Kidney glomerular epithelial cell (primary cell): Measurements from ENCODE around the gene SH2D6.
A peak's percentile ranks its signal among the peaks of the same experiment; 100 is the strongest.
"Not testable (repeated sequence)": the region's sequence is repeated elsewhere in the genome, so short reads cannot be mapped to it uniquely, and the experiment has no call there.

ENCODE experiments used
- DNase-seq: peaks from one replicate; lab custom pipeline; 2025; lab: John Stamatoyannopoulos, UW

Gene SH2D6

GRCh38 chr2:85398426-85399182 lies 19.9 kb upstream of the SH2D6 start:
- DNase-seq, result no peak

DNA sequence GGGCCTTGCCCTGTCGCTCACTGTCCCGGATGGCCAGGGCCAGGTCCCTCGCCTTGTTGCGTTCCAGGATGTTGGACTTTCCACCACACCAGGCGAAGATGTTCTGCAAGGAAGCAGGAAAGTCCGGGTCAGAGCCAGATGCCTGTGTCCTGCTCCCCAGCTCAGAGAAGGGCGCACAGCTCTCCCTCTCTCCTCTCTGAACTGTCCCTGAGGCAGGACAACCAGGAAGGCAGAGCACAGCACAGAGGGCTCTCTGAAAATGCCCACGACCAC lies 19.4 kb upstream of the SH2D6 start:
- no peak for DNase-seq

DNA sequence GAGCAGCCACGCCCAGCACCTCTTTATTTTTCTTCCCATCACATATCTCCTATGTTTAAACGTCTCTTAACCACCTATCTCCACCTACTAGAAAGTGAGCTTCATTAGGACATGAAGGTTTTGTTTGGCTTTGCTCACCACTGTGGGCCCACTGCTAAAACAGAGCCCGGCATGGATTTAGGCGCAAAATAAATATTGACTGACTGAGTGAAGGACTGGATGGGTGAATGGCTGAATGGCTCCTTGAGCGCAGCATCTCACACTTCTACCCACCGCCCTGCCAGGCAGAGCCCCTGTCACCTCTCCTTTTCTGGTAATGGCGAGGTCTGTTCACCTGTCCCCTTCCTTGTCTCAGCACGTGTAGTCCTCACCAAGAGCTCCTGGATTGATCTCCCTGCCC lies 18.5 kb upstream of the SH2D6 start:
- no peak for DNase-seq

DNA sequence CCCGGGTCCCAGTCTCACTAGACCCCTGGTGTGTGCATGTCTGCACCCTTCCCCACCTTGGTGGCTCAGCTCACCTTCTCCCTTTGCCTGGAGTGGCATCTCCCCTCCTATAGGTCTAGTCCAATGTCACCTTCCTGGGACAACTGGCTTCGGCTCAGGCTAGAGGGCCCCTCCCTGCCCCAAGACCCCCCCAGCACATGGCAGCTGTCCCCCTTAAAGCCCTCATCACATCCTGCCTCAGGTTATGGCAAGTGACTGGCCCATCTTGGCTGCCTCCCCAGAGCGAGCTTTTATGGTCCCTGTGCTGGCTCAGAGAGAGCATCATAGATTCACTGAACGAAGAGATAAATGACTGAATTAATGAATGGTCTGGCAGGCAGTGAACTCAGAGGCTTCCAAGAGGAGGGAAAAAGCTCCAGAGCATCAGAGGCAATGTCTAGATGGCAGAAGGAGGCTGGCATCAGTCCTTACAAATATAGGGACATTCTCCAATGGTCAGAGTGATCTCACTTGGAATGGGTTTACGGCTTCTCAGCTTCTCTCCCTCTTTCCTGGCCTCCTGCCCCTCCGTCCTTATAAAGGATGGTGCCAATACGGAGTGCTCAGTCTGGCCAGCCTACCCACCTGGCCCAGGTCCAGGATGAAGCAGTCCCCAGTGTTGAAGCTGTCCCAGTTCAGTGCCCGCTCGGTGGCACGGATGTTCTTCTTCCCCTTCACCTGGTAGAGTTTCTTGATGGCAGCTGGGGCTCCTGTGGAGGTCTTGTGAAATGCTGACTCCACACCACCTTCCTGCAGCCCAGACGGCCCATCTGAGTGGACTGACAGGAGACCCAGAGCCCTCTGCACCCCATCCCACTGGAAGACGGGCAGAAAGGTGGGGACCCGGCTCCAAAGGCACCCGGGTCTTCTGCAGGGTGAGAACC lies 17.7 kb upstream of the SH2D6 start:
- DNase-seq, result no peak

DNA sequence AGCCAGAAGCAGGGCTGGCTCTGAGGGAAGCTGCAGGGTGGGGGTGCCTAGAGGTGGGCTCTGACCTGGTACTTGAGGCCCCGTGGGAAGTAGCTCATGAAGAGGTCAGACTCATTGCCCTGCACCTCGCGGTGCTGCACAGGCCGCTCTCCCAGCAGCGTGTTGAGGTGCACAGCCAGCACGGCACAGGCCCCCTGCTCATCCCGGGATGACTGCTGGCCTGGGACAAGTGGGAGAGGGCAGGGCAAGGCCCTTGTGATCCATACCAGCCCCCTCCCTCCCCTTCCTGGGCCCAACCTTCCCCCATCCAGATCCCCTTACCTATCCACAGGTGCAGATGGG lies 17.1 kb upstream of the SH2D6 start:
- no peak for DNase-seq

GRCh38 chr2:85401844-85402243 lies 16.7 kb upstream of the SH2D6 start:
- no peak for DNase-seq

DNA sequence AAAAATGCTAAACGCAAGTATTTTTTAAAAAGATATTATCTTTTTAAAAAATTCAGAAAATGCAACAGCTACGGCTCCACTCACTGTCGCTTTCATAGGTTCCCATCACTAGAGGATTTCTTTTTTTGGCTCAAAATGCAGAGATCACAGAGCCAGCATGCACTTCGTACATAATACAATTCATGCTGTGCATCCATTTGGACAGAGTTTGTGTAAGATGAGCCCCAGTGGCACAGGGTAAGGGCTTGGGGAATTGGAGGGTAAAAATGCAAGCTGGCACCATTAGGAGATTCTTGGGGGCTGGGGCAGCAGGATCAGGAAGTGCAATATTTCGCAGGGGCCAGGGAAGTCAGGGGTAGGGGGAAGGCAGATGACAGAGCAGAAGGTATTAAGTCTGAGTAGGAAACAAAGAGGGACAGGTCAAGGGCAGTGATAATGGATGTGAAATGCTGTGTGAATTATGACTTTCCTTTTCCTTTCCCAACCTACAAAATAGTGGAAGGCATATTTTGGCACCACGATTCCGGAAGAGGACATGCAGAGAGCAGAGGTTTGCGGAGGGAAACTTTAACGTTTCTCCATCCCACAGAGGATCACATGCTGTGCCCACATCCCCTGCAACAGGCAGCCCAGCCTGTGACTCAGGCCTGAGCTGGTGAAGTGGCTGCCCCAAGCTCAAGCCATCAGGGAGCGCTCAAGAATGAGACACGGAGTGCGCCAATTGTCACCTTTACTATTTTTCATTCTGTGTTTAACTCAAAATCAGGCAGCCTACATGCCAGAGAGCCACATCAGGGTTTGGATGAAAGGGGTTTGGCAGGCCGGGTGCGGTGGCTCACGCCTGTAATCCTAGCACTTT lies 13.1 kb upstream of the SH2D6 start:
- DNase-seq, result no peak

DNA sequence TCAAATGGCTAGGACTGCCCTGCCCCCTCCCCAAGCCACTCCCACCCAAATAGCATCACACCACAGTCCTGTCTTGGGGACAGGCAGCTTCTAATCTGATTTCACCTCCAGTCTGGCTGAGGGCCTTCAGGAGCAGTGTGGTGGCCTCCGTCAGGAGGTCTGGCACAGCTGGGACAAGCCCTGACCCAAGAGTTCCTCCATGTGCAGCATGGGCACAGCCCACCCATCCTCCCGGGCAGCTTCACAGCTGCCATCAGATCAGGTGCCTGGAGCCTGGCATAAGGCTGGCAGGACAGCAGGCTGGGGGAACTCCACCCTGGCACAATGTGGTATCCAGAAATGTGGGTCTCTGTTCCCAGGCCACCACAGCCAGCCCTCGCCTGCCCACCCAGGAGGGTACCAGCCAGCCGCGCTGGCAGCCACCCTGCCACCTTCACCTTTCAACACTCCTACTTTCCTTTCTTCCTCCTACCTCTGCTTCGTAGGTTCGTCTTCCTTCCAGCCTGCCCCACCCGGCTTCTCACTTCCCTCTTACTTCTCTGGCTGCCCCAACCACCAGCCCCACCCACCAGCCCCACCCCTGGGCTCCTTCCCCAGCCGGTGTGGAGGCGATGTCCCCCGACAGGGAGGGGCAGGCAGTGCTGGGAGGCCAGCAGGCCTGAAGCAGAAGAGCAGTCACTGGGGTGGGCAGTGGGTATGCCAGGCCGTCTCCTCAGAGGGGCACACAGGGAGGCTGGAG lies 8.5 kb upstream of the SH2D6 start, which contains the start of gene CAPG:
Gene CAPG (minus strand): TSS at position 522 of the 739 bp plus-strand sequence. CDS start 8,221 bp downstream, outside the sequence.
- DNase-seq, result no peak

DNA sequence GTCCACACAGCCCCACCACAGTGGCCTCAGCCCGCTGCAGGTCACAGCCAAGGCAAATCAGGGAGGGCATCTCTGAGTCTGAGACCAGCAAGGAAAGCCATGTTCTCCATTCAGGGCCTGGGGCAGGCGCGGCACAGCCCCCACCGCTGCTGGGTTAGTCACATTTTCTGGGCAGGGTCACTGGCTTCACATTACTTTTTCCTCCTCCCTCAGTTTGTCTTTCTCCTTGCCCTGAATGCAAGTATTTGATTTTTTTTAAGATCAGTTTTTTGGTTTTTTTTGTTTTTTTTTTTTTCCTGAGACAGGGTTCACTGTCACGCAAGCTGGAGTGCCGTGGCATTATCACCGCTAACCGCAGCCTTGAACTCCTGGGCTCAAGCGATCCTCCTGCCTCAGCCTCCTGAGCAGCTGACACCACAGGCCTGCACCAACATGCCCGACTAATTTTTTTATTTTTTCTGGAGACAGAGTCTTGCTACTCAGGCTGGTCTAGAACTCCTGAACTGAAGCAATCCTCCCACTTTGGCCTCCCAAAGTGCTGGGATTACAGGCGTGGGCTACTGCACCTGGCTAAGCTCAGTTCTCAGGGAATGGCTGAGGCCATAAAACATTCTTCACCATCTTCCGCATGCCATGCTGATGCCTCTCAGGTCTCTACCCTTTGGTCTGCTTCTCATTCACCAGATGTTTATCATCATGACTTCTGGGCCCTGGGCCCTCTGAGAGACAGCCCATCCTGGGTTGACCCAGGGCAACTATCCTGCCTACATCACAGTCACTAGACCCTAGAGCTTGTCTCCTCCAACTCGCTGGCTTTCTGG lies 7.7 kb upstream of the SH2D6 start:
- DNase-seq, result no peak

DNA sequence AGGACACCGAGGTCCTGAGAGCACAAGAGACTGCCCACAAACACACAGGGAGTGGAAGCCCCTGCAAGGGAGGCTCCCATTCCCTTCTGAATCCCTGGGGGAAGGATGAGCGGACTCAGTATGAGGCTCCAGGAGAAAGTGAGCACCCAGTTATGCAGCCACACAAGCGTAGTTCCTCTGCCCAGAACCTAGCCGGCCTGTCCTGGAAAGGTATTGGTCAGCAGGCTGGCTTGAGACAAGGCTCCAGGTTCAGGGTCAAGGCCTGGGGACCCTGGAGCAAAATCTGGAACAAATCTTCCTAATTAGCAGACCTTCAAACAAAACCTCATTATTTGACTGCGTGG lies 7.1 kb upstream of the SH2D6 start:
- DNase-seq, result no peak

GRCh38 chr2:85413592-85414420 lies 4.7 kb upstream of the SH2D6 start:
- DNase-seq, result peak; percentile 18

DNA sequence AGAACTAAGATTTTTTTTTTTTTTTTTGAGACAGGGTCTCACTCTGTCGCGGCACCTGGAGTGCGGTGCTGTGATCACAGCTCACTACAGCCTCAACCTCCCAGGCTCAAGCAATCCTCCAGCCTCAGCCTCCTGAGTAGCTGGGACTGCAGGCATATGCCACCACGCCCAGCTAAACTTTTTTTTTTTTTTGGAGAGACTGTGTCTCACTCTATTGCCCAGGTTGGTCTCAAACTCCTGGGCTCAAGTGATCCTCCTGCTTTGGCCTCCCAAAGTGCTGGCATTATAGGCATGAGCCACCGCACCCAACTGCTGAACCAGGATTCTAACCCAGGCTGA lies 4.1 kb upstream of the SH2D6 start:
- DNase-seq, result not testable (repeated sequence)

GRCh38 chr2:85414761-85415553 lies 3.6 kb upstream of the SH2D6 start:
- no peak for DNase-seq

- no peak for DNase-seq
Measured at GRCh38 chr2:85415980-85416650, 2.4 kb upstream of the SH2D6 start.

- no peak for DNase-seq
Measured at GRCh38 chr2:85419009-85419675, 628 bp downstream of the SH2D6 start.

- DNase-seq, result peak; percentile 70
Measured at GRCh38 chr2:85420536-85421259, 2.2 kb downstream of the SH2D6 start.

GRCh38 chr2:85421260-85422071 lies 3.0 kb downstream of the SH2D6 start:
- no peak for DNase-seq
